ENCODE results near the gene RBM43.
"Not testable (repeated sequence)": the region's sequence is repeated elsewhere in the genome, so short reads cannot be mapped to it uniquely, and the experiment has no call there.

RBM43 gene

DNA sequence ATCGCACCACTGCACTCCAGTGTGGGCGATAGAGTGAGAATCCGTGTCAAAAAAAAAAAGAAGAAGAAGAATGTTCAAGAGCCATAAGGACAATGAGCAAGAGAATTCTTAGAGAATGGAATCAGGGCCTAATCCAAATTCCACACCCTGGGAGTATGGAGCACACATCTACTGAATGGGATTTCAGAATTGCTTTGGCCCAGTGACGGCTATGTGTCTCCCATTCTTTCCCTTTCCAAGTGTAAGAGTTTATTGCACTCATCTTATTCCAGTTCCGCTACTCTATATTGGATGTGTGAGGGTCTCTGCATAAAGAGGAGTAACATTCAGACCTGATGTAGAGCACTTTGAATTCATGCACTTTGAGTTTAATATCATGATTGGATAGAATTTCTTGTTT, 5.9 kb upstream of the RBM43 start:
- DNase-seq: no peak

DNA sequence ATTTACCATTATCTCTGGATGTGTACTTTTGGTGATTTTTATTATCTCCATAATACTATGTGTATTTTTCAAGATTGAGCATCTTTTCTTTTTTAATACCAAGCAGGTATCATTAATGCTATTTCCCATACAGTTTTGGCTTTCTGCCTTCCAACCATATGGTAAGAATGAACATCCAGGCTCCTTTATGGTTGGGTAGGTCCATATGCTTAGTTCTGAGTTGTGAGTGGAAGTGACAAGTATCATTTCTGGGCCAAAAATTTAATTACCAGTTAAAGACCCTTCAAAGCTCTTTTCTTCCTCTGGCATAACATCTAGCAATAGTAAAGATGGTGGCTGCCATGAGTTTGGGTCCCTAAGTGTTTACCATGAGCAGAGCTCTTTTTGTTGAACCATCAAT, 4.3 kb upstream of the RBM43 start:
- no peak for DNase-seq

DNA sequence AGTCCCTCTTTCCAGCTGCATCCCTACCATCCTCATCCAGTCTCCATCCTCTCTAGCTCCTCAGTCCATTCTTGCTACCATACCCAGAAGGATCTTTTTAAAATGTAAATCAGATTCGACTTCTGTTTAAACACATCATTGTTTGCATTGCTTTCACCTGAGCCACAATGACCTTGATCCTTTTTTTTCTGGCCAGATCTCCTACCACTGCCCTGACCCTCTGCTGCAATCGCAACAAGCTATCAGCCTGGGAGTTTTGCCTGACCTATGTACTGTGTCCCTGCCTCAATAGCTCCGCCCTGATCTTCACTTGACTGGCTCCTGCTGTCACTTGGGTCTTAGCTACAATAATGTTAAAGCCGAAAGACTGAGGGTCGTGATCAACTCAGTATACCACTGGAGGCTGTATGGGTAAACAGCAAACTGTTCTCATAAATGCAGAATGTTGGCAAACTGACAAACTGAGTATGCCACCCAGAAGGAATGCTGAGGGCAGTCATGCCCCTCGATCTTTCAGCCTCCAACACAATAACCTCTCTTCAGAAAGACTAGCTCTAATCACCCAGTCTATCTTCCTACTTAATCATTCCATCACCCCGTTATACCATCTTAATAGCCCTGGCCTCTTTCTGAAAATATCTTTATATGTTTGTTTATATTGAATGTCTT, 2.6 kb upstream of the RBM43 start:
- no peak for DNase-seq

DNA sequence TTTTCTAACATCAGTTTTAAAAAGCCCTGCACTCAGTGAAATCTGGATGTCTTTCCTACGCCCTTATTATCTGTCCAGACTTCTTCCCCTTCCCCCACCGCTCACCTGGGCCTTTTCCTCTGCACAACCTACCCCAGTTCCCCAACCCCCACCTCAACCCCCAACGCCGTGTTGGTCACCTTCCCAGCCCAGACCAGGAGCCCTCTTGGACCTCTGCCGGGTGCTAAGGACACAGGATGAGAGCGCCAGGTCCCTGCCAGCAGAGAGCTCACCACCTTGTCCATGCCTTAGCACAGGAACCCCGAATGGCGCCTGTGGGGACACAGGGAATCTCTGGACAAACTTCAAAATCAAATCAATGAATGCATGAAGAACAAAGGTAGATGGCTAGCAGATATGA, 966 bp upstream of the RBM43 start:
- DNase-seq: peak in 2 of 14 donors; percentile 0 to 1

DNA sequence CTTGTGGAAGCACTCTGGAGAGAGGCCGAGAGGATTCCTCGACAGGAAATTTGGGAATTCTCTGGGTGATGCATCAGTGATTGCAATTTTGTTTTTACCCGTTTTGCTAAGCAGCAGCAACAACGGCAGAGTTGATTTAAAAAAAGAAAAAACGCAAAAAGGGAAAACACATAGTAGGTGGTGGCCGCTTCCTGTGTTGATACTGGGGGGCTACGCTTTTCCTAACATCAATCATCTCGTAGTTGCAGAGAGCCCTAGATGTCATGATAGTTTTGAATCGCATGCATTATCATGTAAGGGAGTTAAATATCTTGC, 271 bp upstream of the RBM43 start:
- no peak for DNase-seq

DNA sequence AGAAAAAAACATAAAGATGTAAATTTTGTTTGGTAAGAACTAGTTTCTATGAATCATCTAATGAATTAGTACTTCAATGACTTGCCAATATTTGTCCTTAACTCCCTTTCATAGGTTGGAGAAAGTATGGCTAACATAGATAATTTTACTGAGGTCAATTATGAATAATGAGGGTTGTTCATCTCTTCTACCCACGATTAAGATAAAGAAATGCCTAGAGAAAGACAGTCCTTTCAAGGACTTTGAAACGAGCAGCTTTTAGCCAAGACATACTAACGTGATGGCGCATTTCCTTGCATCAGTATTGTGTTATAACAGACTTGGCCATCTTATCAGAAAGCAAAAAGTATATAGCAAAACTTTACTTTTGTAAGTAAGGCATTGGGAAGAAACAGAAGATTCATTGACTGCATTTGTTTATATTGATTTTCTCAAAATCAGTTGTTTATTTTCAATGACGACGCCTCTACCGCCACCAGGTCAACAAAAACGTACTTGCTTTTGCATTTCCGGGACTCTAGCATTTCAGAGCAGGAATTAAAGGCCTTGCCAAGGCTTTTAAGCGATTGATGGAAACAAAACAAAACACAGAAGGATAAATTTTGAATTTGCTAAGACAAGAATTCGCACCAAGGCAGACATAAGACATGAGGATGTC, 961 bp downstream of the RBM43 start:
- no peak for DNase-seq

DNA sequence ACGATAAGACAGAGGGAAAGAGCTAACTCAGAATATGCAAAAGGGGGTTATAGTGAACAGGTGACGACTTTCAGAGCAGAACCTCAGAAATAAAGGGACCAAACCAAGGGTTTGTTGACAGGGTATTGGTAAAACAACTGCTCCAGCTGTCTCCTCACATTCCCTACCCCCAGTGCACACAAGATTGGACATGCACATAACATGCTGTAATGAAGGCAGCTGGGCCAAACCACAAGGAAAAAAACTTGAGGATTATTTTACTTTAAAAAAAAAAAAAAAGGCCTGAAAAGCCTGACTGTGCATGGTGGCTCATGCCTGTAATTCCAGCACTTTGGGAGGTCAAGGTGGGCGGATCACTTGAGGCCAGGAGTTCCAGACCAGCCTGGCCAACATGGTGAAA, 3.5 kb downstream of the RBM43 start:
- DNase-seq: no peak

DNA sequence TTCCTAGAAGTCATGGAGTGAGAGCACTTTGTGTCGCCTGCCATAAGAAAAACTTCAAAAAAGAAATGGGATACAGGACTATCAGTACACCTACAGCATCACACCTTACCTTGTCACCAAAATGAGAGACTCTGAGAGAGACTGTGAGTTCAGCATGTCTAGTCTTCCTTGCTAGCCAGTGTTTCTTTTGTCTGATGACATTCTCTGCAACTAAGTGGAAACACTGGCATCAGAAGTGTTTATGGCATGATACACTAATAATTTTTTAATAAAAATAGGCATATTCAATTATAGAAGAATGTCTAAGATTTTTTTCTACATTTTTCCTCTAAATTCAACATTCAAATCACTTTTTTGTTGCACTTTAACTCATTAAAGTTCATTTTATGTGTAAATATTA, 9.0 kb downstream of the RBM43 start:
- DNase-seq: no peak

DNA sequence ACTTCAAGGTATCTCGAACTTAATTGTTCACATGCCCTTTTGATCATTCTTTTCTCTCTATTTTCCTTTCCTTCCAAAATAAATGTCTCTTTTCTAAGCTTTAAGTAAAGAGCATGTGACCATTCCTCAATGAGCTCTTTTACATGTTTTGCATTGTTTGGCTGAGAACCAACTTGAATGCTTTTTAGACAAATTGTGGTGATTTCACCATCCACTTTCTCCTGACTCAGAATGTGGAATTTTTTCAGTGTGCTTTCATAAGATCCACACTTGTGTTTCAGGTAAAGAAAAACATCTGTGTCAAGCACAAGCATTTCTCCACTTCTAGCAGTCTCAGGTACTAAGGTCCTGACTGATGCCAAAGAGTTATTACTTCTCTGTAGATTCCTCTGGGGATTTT, 10.7 kb downstream of the RBM43 start:
- no peak for DNase-seq

DNA sequence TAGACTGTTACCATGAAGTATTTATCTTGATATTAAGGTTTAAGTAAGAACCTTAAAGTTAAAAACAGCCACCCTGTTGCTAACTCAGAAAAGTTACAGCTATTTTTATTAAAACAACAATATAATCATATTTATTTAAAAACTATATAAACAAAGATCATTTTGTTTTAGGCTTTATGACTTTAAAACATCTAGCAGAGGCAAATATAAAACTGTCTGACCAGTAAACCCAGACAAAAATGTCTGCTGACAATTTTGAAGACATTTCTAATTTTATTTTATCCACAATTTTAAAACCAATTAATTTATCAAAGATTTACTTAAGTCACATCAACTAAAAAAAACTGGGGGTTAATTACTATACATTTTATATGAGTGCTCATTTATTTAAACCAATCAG, 14.2 kb downstream of the RBM43 start:
- DNase-seq: no peak

DNA sequence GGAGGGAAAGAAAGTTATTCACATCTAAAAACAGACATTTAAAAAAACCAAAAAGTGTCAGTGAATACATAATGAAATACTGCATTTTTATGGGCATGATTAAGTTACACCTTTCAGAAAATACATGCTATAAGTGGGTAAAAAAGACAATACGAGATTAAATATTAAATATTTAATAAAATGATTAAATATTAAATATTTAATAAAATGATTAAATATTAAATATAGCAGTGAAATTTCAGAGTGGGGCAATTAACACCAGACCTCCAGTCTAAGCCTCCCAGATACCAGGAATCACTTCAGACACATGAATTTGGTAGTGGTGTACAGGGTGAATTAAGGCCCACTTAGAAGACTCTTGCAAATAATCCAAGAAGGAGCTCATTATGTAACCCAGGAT, 15.5 kb downstream of the RBM43 start:
- DNase-seq: no peak

DNA sequence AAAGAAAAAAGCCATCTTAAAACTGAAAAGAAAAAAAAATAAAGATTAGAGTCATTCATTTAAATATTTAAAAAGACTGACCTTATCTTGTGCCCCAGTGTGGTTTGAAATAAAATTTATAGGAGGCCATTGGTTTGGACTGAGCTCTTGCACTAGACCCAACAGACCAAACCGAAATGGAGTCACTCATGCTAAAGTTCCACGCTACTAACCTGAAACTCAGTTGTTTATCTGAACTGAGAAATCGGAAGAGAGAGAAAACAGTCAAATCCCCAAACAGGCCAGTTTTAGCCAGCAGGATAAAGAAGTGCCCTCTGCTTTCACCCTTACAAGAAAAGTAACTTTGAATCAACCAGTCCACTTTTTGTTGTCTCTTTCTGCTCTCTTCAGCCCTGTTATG, 18.2 kb downstream of the RBM43 start:
- no peak for DNase-seq

DNA sequence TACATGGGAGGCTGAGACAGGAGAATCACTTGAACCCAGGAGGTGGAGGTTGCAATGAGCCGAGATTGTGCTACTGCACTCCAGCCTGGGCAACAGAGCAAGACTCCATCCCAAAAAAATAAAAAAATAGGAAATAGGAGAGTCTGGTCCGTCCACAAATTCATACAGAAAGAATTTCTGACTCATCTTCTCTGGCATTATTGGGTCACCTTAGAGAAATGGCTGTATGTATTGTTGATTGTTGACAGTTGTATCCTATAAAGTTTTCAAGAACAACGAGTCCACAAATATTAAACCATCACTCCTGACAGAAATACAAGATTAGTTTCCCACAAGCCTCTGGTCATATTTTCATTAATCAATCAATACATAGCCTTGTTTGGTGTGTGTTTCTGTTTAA, 20.4 kb downstream of the RBM43 start:
- DNase-seq: no peak

DNA sequence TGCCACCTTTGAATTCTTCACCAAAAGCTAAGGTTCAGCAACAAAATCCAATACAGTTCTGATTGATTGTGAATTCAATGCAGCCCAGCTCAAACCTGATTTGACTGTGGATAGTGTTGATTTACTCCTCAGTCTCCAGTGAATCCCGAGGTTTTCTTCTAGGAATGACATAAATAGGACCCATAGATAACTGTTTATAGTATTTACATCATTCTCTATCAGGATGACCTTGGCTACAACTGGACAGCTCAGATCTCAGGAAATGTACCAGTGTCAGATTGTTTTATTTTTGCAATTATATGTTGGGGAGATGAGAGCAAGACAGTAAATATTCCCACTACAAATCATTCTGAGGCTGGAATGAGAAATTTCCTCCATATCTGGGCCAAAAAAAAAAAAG, 21.2 kb downstream of the RBM43 start:
- DNase-seq: no peak

DNA sequence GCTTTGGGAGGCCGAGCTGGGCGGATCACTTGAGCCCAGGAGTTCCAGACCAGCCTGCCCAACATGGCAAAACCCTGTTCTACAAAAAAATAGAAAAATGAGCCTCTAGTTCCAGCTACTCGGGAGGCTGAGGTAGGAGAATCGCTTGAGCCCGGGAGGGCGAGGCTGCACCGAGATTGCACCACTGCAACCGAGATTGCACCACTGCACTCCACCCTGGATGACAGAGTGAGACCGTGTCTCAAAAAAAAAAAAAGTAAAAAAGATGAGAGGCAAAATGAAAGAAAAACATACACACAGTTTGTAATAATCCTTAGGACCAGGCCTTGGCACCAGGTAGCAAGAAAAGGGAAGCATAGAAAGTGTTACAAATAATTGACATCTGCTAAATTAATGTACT, 22.0 kb downstream of the RBM43 start:
- DNase-seq: no peak

DNA sequence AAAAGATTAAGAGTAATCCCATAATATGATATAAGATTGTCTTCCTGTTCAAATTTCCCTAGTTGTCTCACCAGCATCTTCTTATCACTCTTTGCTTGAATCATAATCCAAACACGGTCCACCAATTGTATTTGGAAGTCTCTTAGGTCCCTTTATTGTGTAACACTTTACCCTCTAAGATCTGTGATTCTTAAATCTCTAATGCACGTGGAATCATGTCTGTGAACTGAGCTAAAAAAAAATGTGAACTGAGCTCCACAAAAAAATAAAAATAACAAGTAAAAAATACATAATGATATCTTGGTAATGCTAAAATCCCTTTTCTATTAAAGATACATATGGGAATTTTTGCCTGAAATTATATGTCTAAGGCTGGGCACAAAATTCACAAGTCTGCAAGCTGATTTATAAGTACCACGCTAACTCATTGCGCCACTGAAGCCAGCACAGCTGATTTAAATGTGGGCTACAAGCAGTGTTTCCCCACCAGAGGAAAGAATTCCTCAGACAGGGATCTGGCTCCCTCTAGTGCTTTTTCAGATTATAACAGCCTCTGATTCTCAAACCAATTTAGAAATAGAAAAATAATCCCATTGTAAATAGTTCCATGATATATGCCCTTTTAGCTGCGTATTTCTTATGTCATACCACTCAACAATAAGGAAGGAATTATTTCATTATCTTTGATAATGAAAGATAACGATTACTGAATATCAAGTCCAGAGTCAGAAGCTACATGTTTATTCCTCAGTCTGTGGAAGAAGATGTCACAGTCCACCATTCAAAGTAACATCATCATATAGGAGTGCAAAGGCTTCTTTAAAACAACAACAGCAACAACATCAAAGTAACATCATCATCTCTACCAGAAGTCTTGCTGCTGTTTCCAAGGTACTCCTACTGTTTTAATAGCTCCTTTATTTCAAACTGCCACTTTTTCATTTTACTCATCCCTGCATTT, 22.9 kb downstream of the RBM43 start:
- DNase-seq: peak in 4 of 14 donors; percentile 0 to 9 (median 2)

DNA sequence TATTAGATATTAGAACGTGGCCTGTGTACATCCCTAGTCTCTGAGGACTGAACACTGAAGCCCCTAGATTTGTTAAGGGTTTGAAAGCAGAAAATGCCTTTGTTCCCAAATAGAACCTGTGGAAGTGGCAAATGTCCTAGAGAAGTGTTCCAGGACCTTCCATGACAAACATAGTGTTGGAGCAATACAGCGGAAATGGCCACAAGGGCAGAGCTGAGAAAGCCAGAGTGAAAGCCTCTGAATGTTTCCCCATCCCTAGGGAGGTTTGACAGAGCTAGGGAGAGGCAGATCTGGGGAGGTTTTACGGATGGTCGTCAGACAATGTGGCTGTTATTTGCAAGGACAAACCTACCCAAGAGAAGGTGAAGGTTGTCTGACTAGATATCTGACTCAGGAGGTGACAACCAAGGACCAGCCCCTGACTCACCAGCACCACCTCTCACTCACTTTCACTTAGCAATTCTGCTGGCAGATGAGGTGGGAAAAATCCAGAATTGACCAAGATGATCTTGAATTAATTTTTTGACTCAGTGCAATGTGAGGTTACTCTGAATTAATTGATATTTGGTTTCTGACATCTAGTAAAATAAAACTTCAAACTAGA, 24.1 kb downstream of the RBM43 start:
- DNase-seq: no peak

DNA sequence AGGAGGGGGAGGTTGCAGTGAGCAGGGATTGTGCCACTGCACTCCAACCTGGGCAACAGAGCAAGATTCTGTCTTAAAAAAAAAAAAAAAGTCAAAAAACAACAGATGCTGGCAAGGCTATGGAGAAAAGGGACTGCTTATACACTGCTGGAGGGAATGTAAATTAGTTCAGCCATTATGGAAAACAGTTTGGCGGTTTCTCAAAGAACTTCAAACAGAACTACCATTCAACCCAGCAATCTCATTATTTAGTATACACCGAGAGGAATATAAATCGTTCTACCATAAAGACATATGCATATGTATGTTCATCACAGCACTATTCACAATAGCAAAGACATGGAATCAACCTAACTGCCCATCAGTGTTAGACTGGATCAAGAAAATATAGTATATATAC, 27.9 kb downstream of the RBM43 start:
- not testable (repeated sequence) for DNase-seq

DNA sequence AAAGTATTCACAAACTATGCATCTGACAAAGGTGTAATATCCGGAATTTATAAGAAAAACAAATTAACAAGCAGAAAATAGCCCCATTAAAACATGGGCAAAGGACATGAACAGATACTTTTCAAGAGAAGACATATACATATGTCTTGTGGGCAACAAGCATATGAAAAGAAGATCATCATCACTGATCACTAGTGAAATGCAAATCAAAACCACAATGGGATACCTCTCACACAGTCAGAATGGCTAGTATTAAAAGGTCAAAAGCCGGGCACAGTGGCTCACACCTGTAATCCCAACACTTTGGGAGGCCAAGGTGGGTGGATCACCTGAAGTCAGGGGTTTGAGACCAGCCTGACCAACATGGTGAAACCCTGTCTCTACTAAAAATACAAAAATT, 28.4 kb downstream of the RBM43 start:
- DNase-seq: not testable (repeated sequence)

DNA sequence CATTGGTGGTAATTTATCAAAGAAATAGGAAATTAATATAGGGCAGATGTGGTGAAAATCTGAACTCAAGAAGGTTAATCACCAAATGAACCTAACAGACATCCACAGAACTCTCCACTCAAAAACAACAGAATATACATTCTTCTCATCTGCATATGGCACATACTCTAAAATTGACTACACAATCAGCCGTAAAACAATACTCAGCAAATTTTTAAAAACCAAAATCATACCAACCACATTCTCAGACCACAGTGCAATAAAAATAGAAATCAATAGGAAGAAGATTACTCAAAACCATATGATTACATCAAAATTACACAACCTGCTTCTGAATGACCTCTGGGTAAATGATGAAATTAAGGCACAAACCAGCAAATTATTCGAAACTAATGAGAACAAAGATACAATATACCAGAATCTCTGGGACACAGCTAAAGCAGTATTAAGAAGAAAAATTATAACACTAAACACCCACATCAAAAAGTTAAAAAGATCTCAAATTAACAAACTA, 31.0 kb downstream of the RBM43 start:
- no peak for DNase-seq

DNA sequence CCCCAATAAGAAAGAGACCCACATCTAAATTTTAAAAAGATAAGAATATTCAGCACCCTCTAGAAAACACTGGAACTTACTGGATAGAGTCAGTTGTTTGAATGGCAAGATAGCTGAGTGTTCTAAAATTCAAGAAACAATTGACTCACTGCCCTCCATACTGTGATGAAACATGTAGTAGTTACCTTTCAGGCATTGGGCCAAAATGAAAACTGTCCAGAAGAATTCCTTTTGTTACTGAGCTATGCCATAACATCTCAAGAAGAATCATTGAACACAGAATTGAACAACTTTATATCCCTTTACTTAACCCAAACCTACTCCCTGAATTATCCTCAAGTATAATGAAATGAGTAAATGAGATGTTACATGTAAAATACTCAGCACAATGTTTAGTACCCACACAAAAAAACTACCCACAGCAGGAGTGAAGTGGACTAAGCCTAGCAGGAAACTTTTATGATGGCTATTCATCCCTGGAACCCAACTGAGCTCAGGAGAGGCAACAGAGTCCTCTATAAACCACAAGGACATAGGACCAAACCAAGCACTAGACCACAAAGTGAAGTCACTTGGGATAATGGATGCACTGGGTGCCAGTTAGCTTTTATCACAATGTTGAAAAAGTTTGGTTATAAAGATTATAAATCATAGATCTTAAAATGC, 32.7 kb downstream of the RBM43 start:
- DNase-seq: no peak

DNA sequence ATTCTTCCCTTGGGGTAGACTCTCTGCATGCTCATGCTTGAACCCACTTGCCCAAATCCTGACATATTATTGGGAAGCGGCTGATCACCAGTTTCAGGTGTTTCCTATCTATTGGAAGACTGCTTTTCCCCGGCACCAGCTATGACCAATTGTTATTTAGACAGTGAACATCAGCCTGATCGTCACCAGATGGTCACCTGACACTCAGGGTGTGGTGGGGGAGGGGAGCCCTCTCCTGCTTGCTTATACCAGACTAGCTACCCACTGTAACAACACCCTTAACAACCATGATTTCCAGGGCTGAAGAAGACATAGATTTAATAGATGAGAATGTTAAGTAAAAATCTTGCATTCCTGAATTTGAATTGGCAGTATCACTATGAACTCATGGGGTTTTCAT, 44.3 kb downstream of the RBM43 start:
- no peak for DNase-seq
